ENCODE measurements around the gene NLRC5. TPM values are rescaled to one million over a fixed set of nuclear protein-coding genes. Genes with fewer than 3 reads are reported as not detected.

Gene NLRC5
- total and polyA plus RNA-seq, 9 of the 15 experiments (the other 6 are each of a cell fraction or from before 2014, with no cell fraction given): 0.59 to 0.71 TPM; not detected in 7

- TF ChIP-seq ATF2 (CRISPR knock-in tag; IDR thresholded peaks at IDR 0.05) (no peak), GABPB2 (CRISPR knock-in tag; conservative IDR thresholded peaks at IDR 0.05) (no peak), SREBF1 (IDR thresholded peaks at IDR 0.05; ENCODE audit: borderline replicate concordance, low read depth, low read length) (no peak), CXXC5 (CRISPR knock-in tag; IDR thresholded peaks at IDR 0.05) (peak; percentile 54; the same call in 1 of the 2 replicates), TAF9B (IDR thresholded peaks at IDR 0.05; ENCODE audit: partially characterized antibody) (peak; percentile 38), ZNF699 (CRISPR knock-in tag; IDR thresholded peaks at IDR 0.05; ENCODE audit: insufficient replicate concordance) (no peak), ID3 (CRISPR knock-in tag; IDR thresholded peaks at IDR 0.05) (no peak), ID3 (tag; IDR thresholded peaks at IDR 0.05) (no peak), TOE1 (IDR thresholded peaks at IDR 0.05; ENCODE audit: borderline replicate concordance) (no peak; the same call in 1 of the 2 replicates), TOE1 (CRISPR knock-in tag; IDR thresholded peaks at IDR 0.05; ENCODE audit: borderline replicate concordance, low read depth) (no peak), PRDM10 (IDR thresholded peaks at IDR 0.05; ENCODE audit: partially characterized antibody) (no peak), ARID3B (CRISPR knock-in tag; IDR thresholded peaks at IDR 0.05; ENCODE audit: borderline replicate concordance) (no peak), TAF1 (IDR thresholded peaks at IDR 0.05; ENCODE audit: control insufficient read depth, extremely low read depth, insufficient read depth, low read length, severe bottlenecking) (no peak), ZSCAN29 (IDR thresholded peaks at IDR 0.05) (no peak), JUNB (CRISPR knock-in tag; conservative IDR thresholded peaks at IDR 0.05) (no peak), ZNF124 (CRISPR knock-in tag; IDR thresholded peaks at IDR 0.05) (no peak), MAZ (CRISPR knock-in tag; conservative IDR thresholded peaks at IDR 0.05 in 1 of 2, IDR thresholded peaks at IDR 0.05 in 1 of 2) (peak; percentile 21 to 35; a peak in 1 of 4 replicates), DDX20 (tag; IDR thresholded peaks at IDR 0.05; ENCODE audit: low read depth) (no peak), ADNP (tag; IDR thresholded peaks at IDR 0.05) (0 out of 2 replicates have a peak, but pooled peaks have one; percentile 30)
Measured at GRCh38 chr16:56964243-56965148, 24.9 kb upstream of the NLRC5 start (continued).
